Amniotic epithelial cell (primary cell): ENCODE data around the gene KCNE4.
A peak's percentile ranks its signal among the peaks of the same experiment; 100 is the strongest.

Experiments used
- DNase-seq: peaks from one replicate; pipeline ENCODE4 v3.0.0-alpha.2; 2010; ENCODE audit warnings: low read depth

KCNE4 gene

GRCh38 chr2:223051693-223052289 is at the start of gene KCNE4:
Gene KCNE4, plus strand, starts transcription at chr2:223052190. Its CDS starts 641 bp downstream, at chr2:223052831.
- peak; percentile 86 for DNase-seq

DNA sequence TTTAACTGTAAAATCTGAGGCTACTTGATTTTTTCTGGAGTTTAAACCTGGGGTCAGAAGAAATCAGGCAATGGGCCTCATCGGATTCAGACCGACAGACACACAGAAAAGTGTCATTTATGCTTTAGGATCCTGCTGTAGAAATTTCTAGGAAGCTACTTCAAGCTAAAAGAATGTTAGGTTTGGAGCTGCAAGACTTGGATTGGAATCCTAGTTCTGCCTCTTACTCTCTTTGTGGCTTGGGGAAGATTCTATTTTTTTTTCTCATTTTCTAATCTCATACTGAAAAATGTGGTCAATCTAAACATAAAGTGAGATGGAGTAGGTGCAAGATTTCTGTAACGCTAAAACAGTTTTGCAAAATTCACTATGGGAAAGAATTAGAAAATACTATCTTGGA is 48.8 kb upstream of the KCNE4 start:
- no peak for DNase-seq

- DNase-seq, result no peak
Measured at GRCh38 chr2:223005496-223005895, 46.5 kb upstream of the KCNE4 start.

DNA sequence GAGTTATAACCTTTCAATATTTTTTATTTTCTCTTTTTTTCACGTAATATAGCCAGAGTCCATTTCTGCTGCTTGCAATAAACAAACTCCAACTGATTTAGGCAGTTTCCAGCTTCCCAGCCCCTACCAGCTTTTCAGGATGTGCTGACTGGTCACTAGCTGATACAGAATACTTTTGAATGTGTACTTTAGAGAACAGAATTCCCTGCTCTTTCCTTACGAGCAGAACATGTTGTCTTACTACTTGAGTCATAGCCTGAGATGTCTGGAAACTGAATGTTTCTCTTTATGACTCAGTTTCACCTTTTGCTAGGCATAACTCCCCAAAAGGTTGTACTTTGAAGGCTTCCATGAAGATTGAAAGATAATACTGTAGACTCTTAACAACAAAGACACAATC is 44.5 kb upstream of the KCNE4 start:
- peak; percentile 48 for DNase-seq

DNA sequence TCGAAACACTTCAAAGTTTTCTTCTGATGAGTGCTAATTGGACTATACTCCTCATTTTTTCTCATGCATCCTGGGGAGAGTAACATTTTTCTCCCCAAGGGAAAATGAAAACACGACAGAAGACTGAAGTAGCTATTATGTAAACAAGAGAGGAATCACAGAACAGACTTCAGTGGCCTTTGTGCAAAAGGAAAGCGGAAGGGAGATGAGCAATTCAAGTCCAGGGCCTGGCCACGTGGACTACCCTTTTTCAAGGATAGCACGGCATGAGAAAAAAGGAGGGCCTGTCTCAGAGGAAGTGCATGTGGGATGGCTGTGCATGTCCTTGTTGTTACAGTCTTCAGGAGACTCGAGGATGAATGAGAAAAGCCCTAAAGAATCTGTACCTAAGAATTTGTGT is 43.8 kb upstream of the KCNE4 start:
- DNase-seq, result peak; percentile 61

- no peak for DNase-seq
Measured at GRCh38 chr2:223008956-223009355, 43.0 kb upstream of the KCNE4 start.

GRCh38 chr2:223010641-223011040 is 41.3 kb upstream of the KCNE4 start:
- peak; percentile 18 for DNase-seq

GRCh38 chr2:223012291-223012690 is 39.7 kb upstream of the KCNE4 start:
- no peak for DNase-seq

GRCh38 chr2:223019390-223019930 is 32.5 kb upstream of the KCNE4 start:
- no peak for DNase-seq

DNA sequence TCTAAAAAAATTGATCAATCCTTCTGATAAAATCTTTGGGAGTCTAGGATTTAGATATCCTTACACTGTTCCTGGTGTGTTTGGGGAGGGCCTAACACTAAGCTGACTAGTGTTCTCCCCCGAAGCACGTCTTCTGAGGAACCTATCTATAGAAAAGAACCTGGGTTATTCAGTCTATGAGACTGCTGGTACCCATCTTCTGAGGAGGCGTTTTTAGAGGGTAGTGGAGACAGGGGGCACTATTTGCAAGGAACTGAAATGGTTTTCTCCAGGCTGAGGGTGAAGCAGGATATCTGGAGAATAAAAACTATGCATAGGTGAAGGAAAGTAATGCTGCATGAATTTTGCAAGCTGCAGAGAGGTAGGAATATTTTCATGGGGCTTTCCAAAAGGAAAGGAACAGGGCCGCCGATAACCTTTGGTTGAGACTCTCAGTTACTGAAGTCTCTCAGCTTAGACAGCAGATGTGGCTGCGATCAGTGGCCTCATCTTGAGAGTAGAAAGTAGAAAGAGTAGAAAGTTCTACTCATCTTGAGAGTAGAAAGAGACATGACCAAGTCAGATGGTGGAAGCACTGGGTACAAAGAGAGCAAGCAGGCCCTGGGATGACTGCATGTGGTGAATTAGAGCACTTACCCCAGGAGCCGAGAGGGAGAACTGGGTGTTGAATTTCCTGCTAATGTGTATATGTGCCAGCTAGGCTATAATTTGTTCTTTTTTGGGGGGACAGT is 31.8 kb upstream of the KCNE4 start:
- DNase-seq, result no peak

DNA sequence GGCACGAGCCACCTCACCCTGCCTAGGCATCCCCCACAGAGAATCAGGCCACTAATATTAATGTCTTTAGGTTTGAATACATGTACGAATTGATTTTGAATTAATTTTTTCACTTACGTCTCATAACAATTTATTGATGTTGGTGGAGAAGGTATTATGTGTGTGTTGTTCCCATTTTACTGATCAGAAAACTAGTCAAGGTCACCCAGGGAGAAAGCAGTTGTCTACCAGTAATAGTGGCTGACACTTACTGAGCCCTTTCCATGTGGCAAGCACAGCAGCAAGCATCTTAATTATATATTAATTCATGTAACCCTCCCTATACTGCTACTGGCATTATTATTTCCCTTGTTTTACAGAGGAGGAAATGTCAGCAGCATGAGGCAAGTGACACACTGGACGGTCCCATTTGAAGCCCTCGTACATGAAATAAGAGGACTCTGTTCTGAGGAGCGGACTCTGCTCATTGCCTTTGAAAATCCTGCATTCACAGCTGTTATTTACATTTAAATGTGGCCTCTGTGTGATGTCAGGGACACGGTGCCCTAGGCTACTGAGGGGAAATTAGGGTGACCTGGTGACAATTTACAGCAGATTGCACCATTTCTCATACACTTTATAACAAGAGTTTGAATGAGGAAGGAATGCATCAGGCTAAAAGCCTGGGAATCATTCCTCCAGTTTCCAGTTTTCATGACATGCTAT is 30.9 kb upstream of the KCNE4 start:
- DNase-seq, result no peak

- no peak for DNase-seq
Measured at GRCh38 chr2:223026357-223027110, 25.5 kb upstream of the KCNE4 start.

DNA sequence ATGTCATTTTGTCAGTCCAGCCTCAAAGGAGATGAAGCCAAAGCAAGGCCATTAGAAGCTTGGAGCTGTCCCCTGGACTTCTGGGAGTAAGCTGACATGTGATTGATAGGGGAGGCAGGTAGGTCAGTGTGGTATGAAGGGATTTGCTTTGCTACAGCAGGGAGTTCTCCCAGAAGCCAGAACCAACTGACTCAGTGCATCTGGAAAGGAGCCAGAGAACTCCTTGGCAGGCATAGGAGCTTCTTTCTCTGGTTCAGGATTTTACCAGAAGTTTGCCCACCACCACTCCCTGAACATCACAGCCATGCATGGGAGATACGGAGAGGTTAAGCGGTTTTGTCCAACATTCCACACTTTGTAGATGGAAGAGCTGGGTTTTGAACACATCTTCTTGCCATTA is 24.5 kb upstream of the KCNE4 start:
- DNase-seq, result peak; percentile 89

DNA sequence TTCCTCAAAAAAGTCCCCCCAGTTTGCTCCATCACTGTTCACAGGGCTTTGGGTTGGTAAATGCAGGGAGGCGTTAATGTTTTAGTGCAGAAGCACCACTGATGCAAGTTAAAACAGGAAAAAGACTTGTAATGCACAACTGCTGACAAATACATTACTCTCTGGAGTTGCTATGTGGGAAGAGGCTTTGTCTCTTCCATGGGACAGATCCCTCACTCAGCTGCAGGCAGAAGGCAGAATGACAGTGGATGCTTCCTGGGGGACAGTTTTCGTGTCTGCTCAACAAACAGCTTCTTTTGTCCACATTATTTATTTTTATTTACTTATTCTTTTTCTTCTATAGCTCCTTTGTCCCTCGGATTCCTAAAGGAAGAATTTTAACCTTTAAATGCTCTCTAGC is 22.7 kb upstream of the KCNE4 start:
- DNase-seq, result no peak

DNA sequence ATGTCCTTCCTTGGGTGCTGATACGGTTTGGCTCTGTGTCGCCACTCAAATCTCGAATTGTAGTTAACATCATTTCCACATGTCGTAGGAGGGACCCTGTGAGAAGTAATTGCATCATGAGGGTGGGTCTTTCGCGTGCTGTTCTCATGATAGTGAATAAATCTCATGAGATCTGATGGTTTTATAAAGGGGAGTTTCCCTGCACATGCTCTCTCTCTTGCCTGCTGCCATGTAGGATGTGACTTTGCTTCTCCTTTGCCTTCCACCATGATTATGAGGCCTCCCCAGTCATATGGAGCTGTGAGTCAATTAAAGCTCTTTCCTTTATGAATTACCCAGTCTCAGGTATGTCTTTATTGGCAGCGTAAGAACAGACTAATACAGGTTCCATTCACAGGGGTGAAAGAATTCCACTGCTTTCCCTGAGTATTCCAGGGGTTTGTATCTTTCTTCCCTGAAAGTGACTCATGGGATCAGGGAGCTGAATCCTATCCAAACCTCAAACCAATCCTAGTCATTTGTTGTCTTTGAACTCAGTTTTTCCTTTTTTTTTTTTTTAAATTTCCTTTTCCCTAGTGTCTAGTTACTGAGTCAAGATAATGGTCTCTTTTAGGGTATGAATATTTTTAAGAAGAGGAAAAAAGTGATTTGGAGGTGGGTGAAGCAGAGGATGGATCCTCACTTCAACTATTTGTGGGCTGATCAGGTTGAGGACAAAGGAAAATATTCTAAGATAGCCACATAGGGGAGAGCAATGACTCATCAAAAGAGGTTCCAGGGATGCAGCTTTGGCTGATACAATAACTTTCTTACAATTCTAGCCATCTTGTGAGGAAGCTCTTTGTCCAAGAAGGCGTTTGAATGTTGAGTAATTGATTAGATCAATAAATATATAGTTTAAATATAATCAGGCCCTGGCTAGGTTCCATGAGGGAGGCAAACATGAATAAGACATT is 19.5 kb upstream of the KCNE4 start:
- DNase-seq, result peak; percentile 41

DNA sequence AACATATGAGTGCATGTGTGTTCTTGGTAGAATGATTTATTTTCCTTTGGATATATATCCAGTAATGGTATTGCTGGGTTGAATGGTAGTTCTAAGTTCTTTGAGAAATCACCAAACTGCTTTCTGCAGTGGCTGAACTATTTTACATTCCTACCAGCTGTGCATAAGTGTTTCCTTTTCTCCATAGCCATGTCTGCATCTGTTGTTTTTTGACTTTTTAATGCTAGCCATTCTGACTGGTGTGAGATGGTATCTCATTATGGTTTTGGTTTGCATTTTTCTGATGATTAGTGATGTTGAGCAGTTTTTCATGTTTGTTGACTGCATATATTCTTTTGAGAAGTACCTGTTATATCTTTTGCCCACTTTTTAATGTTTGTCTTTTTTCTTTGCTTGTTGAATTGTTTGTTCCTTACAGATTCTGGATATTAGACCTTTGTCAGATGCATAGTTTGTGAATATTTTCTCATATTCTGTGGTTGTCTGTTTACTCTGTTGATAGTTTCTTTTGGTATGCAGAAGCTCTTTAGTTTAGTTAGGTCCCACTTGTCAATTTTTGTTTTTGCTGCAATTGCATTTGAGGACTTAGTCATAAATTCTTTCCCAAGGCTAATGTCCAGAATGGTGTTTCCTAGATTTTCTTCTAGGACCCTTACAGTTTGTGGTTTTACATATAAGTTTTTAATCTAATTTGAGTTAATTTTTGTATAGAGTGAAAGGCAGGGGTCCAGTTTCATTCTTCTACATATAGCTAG is 17.6 kb upstream of the KCNE4 start:
- DNase-seq, result peak; percentile 32

GRCh38 chr2:223036790-223037444 is 15.1 kb upstream of the KCNE4 start:
- no peak for DNase-seq

- DNase-seq, result no peak
Measured at GRCh38 chr2:223037445-223037800, 14.6 kb upstream of the KCNE4 start.

DNA sequence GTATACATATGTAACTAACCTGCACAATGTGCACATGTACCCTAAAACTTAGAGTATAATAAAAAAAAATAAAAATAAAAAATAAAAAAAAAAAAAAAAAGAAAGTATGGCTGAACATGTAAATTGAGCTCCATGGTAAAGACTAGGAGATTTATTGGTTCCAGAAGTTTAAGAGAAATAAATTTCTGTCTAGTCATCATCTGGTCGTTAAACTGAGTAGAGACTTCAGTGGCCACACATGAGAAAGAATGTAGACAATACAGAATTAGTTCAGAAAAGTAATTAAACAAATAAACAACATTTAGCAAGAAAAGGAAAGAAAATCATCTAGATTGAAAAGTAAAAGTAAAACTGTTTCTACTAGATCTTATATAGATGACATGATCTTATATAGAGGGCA is 12.4 kb upstream of the KCNE4 start:
- no peak for DNase-seq

- DNase-seq, result no peak
Measured at GRCh38 chr2:223040527-223040926, 11.5 kb upstream of the KCNE4 start.
